ENCODE results near the gene OPCML.

GRCh38 chr11:132692891-132693290 is 839.4 kb downstream of the OPCML start:
- TF ChIP-seq TCF4 (CRISPR knock-in tag; IDR thresholded peaks at IDR 0.05; ENCODE audit: borderline replicate concordance) (no peak), ZFP30 (CRISPR knock-in tag; IDR thresholded peaks at IDR 0.05) (no peak), CREB5 (CRISPR knock-in tag; IDR thresholded peaks at IDR 0.05; ENCODE audit: low read depth) (no peak), PATZ1 (CRISPR knock-in tag; IDR thresholded peaks at IDR 0.05; ENCODE audit: borderline replicate concordance) (no peak), RARB (CRISPR knock-in tag; IDR thresholded peaks at IDR 0.05) (no peak)

Measured in SK-N-SH treated with all-trans-retinoic acid at 6 μM for 48 hours (cell line).